ENCODE data around the gene PAQR4. TPM values are rescaled to one million over a fixed set of nuclear protein-coding genes. Genes with fewer than 3 reads are reported as not detected.

The PAQR4 gene
- total RNA-seq, 1 experiment from 2014 or later: 34.1 TPM

DNA sequence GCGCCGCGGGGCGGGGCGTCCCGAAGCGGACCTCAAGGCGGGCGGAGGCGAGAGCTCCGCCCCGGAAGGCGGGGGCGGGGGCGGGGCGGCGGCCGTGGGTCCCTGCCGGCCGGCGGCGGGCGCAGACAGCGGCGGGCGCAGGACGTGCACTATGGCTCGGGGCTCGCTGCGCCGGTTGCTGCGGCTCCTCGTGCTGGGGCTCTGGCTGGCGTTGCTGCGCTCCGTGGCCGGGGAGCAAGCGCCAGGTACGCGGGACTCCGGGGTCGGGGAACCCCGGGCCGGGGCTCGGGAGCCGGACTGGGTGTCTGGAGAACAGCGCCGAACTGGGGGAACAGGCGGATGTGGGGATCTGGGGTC lies 51.1 kb downstream of the PAQR4 start, which contains the start of gene TNFRSF12A:
Gene TNFRSF12A (plus strand): TSS at position 122 of the 357 bp plus-strand sequence. CDS start 30 bp downstream, at position 152.
- no peaks in the 10 kb centered on the region for H3K27me3 ChIP-seq
- DNase-seq: peak; percentile 77 to 85
- H3K4me1 ChIP-seq: peaks cover 12% of the 10 kb centered on the region

DNA sequence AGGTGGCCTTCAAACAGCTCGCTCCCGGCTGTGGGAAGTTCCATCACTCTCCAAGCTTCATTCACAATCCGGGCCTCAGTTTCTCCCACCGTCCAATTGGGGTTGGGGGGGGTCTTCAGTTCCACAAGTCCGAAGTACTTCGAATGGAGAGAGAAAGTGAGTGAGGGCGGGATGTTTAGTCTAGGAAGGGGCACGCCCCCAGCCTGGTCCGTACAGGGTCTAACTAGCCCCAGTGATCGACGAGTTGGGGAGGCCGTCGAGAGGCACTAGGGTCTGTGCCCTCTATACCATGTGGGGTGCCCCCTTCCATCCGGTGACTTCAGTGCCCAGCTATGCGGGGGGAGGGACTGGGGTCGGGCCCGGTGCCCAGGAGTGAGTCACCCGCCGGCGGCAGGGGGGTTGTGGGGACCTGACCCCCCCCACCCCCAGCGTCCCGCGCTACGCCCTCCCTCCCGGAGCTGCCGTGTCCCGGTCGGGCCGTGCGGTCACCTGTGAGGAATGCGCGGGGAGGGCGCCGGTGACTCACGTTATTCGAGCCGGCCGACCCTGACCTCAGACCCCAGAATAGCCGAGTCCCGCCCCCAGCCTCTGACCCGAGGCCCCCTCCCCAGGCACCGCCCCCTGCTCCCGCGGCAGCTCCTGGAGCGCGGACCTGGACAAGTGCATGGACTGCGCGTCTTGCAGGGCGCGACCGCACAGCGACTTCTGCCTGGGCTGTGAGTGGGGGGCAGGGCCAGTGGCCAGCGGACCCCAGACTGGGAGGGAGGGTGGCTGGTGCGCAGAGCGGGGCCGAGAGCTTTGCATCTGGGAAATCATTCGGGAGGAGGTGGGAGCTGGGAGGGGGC lies 51.7 kb downstream of the PAQR4 start:
- H3K27me3 ChIP-seq: no peaks in the 10 kb centered on the region
- peak; percentile 68 to 87 for DNase-seq
- no peaks in the 10 kb centered on the region for H3K9me3 ChIP-seq (replicated peaks)
- peaks cover 7% of the 10 kb centered on the region for H3K36me3 ChIP-seq
- H3K27ac ChIP-seq: peak overlapping the region; percentile 95
- peak overlapping the region; percentile 95 for H3K4me3 ChIP-seq
- H3K4me1 ChIP-seq: peaks cover 12% of the 10 kb centered on the region

More for the DNA sequence above, 51.1 kb downstream of the PAQR4 start, which contains the start of gene TNFRSF12A:
- Histone ChIP-seq H3K4me3 (peak within 1 kb of the TSS; percentile 95), H3K9me3 (replicated peaks) (no peaks in the 10 kb centered on the region), H3K36me3 (peaks cover 7% of the 10 kb centered on the region), H3K27ac (peak within 1 kb of the TSS; percentile 95)

DNA sequence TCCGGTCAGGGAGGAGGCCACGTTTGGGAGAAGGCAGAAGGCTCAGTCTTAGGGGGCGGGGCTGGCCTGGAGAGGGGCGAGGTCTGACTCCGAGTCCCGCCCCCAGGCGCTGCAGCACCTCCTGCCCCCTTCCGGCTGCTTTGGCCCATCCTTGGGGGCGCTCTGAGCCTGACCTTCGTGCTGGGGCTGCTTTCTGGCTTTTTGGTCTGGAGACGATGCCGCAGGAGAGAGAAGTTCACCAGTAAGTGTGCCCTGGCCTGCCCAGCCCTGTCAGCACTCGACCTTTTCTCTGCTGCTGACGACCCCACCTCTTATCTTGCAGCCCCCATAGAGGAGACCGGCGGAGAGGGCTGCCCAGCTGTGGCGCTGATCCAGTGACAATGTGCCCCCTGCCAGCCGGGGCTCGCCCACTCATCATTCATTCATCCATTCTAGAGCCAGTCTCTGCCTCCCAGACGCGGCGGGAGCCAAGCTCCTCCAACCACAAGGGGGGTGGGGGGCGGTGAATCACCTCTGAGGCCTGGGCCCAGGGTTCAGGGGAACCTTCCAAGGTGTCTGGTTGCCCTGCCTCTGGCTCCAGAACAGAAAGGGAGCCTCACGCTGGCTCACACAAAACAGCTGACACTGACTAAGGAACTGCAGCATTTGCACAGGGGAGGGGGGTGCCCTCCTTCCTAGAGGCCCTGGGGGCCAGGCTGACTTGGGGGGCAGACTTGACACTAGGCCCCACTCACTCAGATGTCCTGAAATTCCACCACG lies 52.5 kb downstream of the PAQR4 start:
- peak; percentile 87 to 90 for DNase-seq
- Histone ChIP-seq H3K4me3 (peak overlapping the region; percentile 95), H3K27ac (peak overlapping the region; percentile 95), H3K4me1 (peaks cover 12% of the 10 kb centered on the region), H3K9me3 (replicated peaks) (no peaks in the 10 kb centered on the region), H3K36me3 (peaks cover 7% of the 10 kb centered on the region), H3K27me3 (no peaks in the 10 kb centered on the region)

DNA sequence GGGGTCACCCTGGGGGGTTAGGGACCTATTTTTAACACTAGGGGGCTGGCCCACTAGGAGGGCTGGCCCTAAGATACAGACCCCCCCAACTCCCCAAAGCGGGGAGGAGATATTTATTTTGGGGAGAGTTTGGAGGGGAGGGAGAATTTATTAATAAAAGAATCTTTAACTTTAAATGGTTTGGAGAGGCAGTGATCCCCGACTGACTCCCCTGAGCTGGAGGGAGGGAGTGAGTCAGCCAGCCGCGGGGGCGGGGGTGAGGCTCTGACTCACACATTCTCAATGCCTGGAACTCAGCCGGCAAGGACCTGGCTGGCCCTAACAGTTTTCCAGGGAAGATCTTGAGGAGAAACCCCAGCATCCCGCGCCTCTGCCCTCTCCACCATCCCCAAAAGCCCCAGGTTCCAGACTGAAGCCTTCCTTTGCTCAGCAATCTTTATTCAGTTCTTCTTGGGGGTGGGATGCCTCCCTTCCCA lies 53.1 kb downstream of the PAQR4 start:
- peak overlapping the region; percentile 95 for H3K4me3 ChIP-seq
- peak overlapping the region; percentile 95 for H3K27ac ChIP-seq
- peaks cover 7% of the 10 kb centered on the region for H3K36me3 ChIP-seq
- H3K27me3 ChIP-seq: no peaks in the 10 kb centered on the region
- H3K4me1 ChIP-seq: peaks cover 17% of the 10 kb centered on the region
- DNase-seq: peak; percentile 85 to 89
- H3K9me3 ChIP-seq (replicated peaks): no peaks in the 10 kb centered on the region

DNA sequence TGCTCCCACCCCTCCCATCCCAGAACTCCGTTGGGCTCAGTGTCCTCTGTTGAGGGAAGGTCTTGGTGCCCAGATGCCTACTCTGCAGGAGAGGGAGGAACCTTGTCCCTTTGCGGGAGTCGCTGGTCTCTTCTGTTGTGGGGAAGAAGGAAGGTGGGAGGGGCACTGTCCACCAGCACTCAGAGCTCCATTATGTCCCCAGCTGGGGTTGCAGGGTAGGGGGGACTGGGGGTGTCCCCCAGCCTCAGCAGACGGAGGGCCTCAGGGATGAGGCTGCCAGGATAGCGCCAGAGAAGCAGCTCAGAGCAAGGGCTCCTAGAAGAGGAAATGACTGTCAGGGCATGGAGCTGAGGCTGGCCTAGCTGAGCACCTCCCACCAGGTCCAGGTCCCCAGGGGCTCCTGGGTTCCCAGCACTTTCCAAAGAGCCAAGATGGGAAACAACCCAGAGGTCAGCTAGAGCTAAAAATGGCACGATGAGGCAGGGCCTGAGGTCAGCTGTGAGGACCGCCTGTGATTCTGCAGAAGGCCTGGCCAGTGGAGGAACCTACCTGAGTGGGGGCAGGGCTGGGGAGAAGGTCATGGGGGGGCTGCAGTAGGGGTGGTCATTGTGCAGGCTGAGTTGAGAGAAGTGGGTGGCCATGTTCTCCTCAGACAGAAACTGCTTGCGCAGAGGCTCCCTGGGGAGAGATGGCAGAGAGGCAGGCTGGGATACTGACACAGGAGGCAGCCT lies 53.7 kb downstream of the PAQR4 start:
- Histone ChIP-seq H3K9me3 (replicated peaks) (no peaks in the 10 kb centered on the region), H3K27ac (peak overlapping the region; percentile 95), H3K4me3 (peak overlapping the region; percentile 95), H3K36me3 (peaks cover 7% of the 10 kb centered on the region), H3K27me3 (no peaks in the 10 kb centered on the region), H3K4me1 (peaks cover 21% of the 10 kb centered on the region)
- DNase-seq: peak; percentile 24 to 32

Other genes with a start within 250 kb of the PAQR4 start
- gene PRSS27, start 249.1 kb upstream of the PAQR4 start, total RNA-seq (2014; rRNA removed; shearing (Covaris generic)): 0.33 and 0.40 TPM in 2 replicates
- 85.9 and 107 TPM in 2 replicates for gene SRRM2, start 216.7 kb upstream of the PAQR4 start, total RNA-seq (2014; rRNA removed; shearing (Covaris generic))
- gene ELOB, start 192.1 kb upstream of the PAQR4 start, total RNA-seq (2014; rRNA removed; shearing (Covaris generic)): 90.5 and 119 TPM in 2 replicates
- not detected in 2 replicates for gene PRSS33, start 181.8 kb upstream of the PAQR4 start, total RNA-seq (2014; rRNA removed; shearing (Covaris generic))
- not detected in 2 replicates for gene PRSS41, start 170.9 kb upstream of the PAQR4 start, total RNA-seq (2014; rRNA removed; shearing (Covaris generic))
- gene PRSS21, start 152.1 kb upstream of the PAQR4 start, total RNA-seq (2014; rRNA removed; shearing (Covaris generic)): not detected in 2 replicates
- gene ZG16B, start 139.0 kb upstream of the PAQR4 start, total RNA-seq (2014; rRNA removed; shearing (Covaris generic)): not detected in 2 replicates
- not detected in 2 replicates for gene PRSS22, start 111.2 kb upstream of the PAQR4 start, total RNA-seq (2014; rRNA removed; shearing (Covaris generic))
- gene FLYWCH2, start 86.1 kb upstream of the PAQR4 start, total RNA-seq (2014; rRNA removed; shearing (Covaris generic)): 35.4 and 40.6 TPM in 2 replicates
- gene FLYWCH1, start 57.4 kb upstream of the PAQR4 start, total RNA-seq (2014; rRNA removed; shearing (Covaris generic)): 9.1 and 9.7 TPM in 2 replicates
- 13.8 and 14.9 TPM in 2 replicates for gene KREMEN2, start 5.1 kb upstream of the PAQR4 start, total RNA-seq (2014; rRNA removed; shearing (Covaris generic))
- gene PKMYT1, start 11.1 kb downstream of the PAQR4 start, total RNA-seq (2014; rRNA removed; shearing (Covaris generic)): 34.8 and 45.8 TPM in 2 replicates
- not detected in 2 replicates for gene CLDN9, start 43.6 kb downstream of the PAQR4 start, total RNA-seq (2014; rRNA removed; shearing (Covaris generic))
- not detected in 2 replicates for gene CLDN6, start 48.8 kb downstream of the PAQR4 start, total RNA-seq (2014; rRNA removed; shearing (Covaris generic))
- gene TNFRSF12A, start 51.0 kb downstream of the PAQR4 start, total RNA-seq (2014; rRNA removed; shearing (Covaris generic)): 29.0 and 32.1 TPM in 2 replicates
- gene HCFC1R1, start 54.6 kb downstream of the PAQR4 start, total RNA-seq (2014; rRNA removed; shearing (Covaris generic)): 16.8 and 18.9 TPM in 2 replicates
- 25.5 and 29.4 TPM in 2 replicates for gene THOC6, start 54.7 kb downstream of the PAQR4 start, total RNA-seq (2014; rRNA removed; shearing (Covaris generic))
- gene BICDL2, start 67.6 kb downstream of the PAQR4 start, total RNA-seq (2014; rRNA removed; shearing (Covaris generic)): not detected in 2 replicates
- gene MMP25, start 77.2 kb downstream of the PAQR4 start, total RNA-seq (2014; rRNA removed; shearing (Covaris generic)): 0.06 and 0.13 TPM in 2 replicates
- 158 and 177 TPM in 2 replicates for gene IL32, start 96.3 kb downstream of the PAQR4 start, total RNA-seq (2014; rRNA removed; shearing (Covaris generic))
- gene ZSCAN10, start 129.9 kb downstream of the PAQR4 start, total RNA-seq (2014; rRNA removed; shearing (Covaris generic)): 0.73 and 0.76 TPM in 2 replicates
- 12.9 and 13.7 TPM in 2 replicates for gene ZNF205, start 143.2 kb downstream of the PAQR4 start, total RNA-seq (2014; rRNA removed; shearing (Covaris generic))
- gene ZNF213, start 165.7 kb downstream of the PAQR4 start, total RNA-seq (2014; rRNA removed; shearing (Covaris generic)): 2.5 and 3.0 TPM in 2 replicates
- 0.47 TPM in 1 of 2 replicates, not detected in the other for gene OR1F1, start 218.9 kb downstream of the PAQR4 start, total RNA-seq (2014; rRNA removed; shearing (Covaris generic))

Data from SJCRH30 (cell line).